Islet precursor cell (in vitro differentiated cells): ENCODE data around the gene RTTN.

Experiments
- DNase-seq: peaks from one replicate; pipeline ENCODE4 v3.0.0-alpha.2; 2018

RTTN gene

DNA sequence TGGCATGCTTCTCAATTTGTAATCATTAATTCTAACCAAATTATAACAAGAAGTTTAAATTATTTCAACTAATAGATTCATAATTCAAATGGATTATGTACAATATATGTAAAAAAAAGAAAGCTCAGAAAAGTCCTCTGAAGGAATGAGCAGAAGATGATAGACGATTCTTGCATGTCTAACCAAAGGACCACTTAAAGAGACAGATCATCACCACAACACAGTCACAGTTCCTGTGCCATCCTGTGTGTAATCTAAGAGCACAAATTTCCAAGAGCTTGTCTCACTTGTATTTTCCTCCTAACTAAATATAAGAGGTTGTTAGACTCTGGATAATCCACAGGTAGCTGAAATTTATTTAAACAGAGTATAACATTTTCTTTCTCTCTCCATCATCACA is 135.5 kb downstream of the RTTN start:
- DNase-seq: no peak

GRCh38 chr18:70069382-70069781 is 136.1 kb downstream of the RTTN start:
- DNase-seq: no peak

DNA sequence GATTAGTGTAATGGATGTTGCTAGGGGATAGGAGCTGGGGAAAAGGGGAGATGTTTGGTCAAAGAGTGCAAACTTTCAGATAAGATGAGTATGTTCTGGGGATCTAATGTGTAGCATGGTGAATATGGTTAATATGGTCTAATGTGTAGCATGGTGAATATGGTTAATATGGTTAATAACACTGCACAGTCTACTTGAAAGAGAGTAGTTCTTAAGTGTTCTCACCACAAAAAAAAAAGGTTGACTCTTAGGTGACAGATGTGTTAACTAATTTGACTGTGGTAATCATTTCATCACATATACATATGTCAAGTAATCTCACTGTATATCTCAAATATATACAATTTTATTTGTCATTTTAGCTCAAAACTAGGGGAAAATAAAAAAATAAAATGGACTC is 136.5 kb downstream of the RTTN start:
- no peak for DNase-seq

- DNase-seq: no peak
Observed at GRCh38 chr18:70059684-70060083, 145.8 kb downstream of the RTTN start.

DNA sequence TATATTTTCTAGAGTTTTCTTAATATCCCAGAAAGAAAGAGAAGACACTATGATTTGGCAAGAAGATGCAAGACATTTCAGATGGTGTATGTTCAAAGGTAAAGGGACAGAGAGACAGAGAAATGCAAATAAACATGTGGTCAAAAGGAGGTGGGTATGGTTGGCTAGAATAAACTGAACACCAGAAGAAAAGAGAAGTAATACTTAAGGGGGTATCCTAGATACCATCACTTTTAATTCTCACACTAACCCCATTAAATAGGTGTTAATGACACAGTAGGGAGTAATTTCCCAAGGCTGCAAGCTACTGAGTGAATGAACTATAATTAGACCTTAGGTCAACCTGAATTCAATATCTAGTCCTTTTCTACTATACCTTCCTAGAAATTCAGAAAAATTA is 146.6 kb downstream of the RTTN start:
- no peak for DNase-seq

DNA sequence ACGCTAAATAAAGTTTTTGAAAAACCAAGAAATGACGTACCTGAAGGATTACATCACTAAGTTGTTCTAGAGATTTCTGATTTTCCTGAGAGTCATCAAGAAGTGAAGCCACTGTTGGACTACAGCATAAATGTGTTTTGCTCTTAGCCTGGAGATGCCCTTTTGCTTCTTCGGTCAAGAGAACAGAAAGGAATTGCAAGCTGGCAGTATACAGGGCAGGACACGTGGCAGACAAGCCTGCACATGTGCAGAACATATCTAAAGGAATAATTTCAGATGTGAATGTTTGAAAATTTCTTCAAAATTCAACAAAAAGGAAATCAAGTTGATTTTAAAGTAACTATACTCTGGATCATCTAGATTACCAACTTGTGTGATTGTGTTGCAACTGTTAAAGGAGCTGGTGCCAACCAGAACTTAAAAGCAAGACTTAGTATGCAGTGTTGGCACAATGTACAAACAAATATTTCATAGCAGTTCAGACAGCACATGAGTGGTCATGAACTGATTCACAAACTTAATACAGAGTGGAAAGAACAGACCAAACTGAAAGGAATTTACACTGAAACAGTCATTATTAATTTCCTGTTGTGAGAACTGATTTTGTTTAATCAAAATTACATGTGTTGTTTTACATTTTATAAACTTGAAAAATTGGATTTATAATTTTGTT is 157.4 kb downstream of the RTTN start:
- no peak for DNase-seq

DNA sequence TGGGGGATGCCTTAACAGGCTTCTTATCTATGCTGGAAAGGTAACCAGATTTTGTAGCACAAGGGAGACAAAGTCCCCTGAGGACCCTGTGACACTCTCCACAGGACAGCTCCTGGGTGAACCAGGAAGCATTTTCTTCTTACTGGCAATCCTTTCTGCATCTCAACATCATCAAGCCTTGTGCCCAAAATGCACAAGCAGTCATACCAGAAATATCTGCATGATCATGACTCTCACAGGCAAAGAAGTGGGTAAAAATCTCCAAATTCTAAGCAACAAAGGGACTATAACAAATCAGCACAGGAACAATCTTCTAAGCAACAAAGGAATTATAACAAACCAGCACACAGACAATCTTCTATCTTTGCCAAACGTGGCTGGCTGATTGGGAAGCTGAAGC is 158.7 kb downstream of the RTTN start:
- no peak for DNase-seq

DNA sequence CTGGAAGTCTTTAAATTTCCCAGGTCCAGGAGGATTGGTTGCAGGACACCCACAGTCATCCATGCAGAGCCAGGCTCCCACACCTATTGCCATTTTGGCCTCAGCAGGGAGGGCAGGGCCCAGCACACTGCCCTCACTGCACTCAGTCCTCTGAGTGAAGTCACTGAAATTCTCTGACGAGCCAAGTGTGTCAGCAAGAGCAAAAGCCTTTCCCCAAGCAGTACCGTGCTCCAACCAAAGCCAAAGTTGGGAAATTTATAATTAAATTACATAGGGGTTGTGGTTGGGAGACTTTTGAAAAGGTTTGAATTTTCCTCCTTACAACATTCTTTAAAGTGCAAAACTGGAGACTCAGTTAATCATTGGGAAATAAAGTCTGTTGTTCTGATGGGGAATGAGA is 159.3 kb downstream of the RTTN start:
- no peak for DNase-seq

- no peak for DNase-seq
Observed at GRCh38 chr18:70044632-70045031, 160.9 kb downstream of the RTTN start.

- no peak for DNase-seq
Observed at GRCh38 chr18:70041459-70042050, 163.9 kb downstream of the RTTN start.

DNA sequence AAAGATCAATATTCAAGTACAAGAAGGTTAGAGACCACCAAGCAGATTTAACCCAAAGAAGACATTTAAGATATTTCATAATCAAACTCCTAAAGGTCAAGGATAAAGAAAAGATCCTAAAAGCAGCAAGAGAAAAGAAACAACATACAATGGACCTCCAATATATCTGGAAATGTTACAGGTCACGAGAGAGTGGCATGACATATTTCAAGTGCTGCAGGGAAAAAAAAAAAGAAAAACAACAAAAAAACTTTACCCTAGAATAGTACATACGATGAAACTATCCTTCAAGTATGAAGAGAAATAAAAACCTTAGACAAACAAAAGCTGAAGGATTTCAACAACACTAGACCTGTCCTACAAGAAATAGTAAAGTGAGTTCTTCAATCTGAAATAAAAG is 166.3 kb downstream of the RTTN start:
- no peak for DNase-seq

GRCh38 chr18:70037431-70038061 is 167.9 kb downstream of the RTTN start:
- peak; percentile 74 for DNase-seq

- DNase-seq: no peak
Observed at GRCh38 chr18:70036771-70037347, 168.6 kb downstream of the RTTN start.

- DNase-seq: no peak
Observed at GRCh38 chr18:70036168-70036567, 169.3 kb downstream of the RTTN start.

- DNase-seq: no peak
Observed at GRCh38 chr18:70031221-70031620, 174.3 kb downstream of the RTTN start.

DNA sequence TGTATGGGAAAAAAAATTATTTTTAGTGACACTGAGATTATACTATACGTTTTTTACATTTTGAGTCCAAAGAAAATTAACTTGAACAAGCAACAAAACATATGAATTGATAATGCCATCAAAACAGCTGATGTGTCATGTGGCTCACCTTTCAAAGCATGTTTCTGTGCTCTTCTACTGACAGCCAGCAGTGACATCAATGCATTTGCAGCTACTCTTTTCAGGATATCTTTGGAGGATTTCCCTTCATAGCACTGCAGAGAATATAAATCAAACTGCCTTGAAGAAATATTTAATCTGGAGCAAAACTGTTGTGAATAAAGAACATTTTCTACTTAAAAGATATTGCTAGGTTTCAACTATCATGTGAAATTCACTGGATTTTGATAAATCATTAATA is 174.8 kb downstream of the RTTN start:
- DNase-seq: no peak

DNA sequence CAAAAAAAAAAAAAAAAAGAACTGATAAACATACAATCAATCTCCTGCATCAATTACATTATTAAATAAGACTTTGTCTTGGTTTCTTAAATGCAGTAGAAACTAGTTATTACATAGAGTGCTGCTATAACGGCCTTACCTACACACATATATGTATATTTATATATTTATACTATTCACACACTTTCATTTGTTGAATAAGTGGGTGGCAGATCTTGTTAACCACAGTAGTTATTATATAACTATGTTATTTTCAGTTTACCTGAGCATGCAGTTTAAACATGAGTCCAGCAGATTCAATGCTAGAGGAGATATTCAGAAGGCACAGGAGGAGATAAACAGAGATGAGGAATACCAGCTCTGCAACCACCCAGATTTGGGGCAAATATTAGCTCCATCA is 176.3 kb downstream of the RTTN start:
- no peak for DNase-seq

DNA sequence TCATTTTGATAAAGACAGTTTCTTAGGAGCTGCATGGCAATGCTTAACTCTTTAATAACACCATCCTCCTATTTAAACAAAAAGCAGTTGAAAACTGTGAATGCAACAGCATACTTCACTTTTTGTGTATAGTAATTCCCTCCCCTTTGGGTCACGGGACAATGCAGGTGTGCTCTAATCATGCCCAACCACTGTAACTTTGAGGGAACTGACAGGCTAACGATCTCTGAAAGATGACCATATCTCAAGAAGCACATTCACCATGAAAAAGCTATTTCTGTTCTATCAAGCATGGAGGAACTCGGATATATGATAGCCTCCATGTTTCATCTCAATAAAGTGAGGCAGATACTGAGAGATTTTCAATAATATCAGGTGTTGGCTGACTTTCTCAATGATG is 176.8 kb downstream of the RTTN start:
- DNase-seq: no peak

DNA sequence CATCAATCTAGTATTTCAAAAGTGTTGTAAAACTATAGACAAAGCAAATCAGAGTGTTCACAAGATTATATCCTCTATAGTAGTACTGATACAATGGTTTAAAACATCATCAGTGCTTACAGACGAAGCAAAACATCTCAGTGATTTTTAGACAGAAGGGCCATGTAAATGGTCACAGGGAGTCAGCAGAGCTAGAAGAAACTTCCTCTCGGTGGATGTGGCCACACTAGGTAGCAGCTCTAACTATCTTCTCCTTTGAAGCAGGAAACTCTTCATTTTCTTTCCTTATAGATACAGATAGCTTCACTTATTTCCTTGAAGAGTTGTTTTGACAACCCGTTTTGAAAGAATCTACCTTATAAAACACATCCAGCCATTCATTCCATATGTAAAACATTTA is 177.4 kb downstream of the RTTN start:
- DNase-seq: no peak

- DNase-seq: no peak
Observed at GRCh38 chr18:70025580-70025979, 179.9 kb downstream of the RTTN start.

DNA sequence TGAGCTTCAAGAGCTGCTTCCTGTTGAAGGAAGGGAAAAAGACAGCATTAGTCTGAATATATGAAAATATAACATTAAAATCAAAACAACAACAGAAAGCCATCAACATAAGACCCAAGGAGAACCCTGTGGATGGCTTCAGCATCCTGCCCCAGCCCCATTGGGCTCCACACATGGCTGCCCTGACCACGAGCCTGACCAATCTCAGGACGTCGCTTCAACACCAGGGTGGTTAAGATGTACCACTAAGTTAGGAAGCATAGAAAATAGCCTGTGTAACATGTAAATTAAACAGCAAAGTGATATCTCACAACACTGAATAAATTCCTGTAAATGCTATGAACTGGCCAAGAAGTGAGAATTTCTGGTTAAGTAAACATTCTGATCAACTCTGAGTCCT is 180.7 kb downstream of the RTTN start:
- no peak for DNase-seq

DNA sequence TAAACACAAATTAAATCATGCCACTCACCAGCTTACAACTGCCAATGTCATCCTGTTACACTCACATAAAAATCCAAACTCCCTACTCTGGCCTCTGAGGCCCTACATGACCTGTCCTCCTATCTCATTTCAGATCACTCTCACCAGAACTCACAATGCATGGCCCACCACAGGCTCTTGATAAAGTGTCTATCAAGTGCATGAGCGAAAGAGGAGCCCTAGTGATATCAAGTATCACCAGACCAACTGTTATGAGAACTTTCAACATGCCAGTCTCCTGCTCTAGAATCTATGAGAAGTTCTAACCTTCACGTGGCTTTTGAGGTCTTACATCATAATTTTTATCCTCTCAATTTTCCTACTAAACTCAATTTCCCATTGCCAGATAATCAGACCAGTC is 181.4 kb downstream of the RTTN start:
- no peak for DNase-seq

DNA sequence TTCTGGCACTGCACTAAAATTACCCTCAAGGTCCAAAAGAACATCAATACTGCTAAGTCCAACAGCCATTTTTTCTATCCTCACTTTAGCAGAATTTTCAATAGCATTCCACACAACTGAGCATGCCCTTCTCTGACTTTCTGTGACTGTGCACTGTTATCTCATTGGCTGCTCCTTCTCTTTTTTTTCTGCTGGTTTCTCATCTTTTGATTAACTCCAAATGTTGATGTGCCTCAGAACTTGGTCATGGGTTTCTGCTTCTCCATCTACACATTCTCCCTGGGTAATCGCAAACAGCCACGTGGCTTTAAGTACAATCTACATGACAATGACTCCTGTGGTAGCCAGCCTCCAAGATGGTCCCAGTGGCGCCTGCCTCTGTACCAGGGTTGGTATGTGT is 182.9 kb downstream of the RTTN start:
- DNase-seq: no peak

DNA sequence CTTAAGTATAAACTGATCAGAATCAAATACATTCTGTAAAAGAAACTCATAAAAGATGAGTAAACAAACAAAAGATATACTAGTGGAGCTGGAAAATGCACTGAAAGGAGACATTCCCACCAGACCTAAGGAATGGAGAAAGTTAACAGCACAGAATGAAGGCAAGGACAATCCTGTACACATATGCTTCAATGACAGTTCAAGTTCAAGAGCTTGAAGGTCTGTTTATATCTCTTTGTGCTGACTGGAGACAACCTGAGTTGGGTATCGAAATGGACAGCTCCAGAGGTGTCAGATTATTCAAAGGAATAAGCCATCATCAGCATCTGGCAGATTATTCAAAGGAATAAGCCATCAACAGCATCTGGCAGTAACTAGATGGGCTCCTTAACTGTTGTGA is 184.0 kb downstream of the RTTN start:
- DNase-seq: no peak
